HepG2 (cell line): ENCODE data around the gene RHEBL1. TPM values are rescaled to one million over a fixed set of nuclear protein-coding genes. Genes with fewer than 3 reads are reported as not detected.

Experiments used
- CCAR2 ChIP-seq: fragments of 200-400 bp; formaldehyde crosslinking; optimal IDR thresholded peaks from 2 replicates; pipeline ENCODE3; 2018; ENCODE audit warnings: low read depth, mild to moderate bottlenecking, low read length, moderate library complexity
- FOXO1 ChIP-seq: sonication (generic); formaldehyde crosslinking; IDR thresholded peaks from 2 replicates; pipeline ENCODE4 v1.4.0; 2020; ENCODE audit warnings: missing genetic modification reagents
- GABPB1 ChIP-seq: IDR thresholded peaks from 2 replicates; pipeline ENCODE4 v1.6.1; 2016; ENCODE audit warnings: mild to moderate bottlenecking, missing genetic modification reagents, moderate library complexity, missing compliant biosample characterization
- HMGXB3 ChIP-seq: sonication (generic); formaldehyde crosslinking; IDR thresholded peaks from 2 replicates; pipeline ENCODE4 v1.4.0; 2020; ENCODE audit warnings: missing genetic modification reagents, borderline replicate concordance
- IRF9 ChIP-seq: sonication (generic); formaldehyde crosslinking; IDR thresholded peaks from 2 replicates; pipeline ENCODE4 v1.8.0; 2022; ENCODE audit warnings: missing genetic modification reagents, mild to moderate bottlenecking, borderline replicate concordance
- JUNB ChIP-seq: sonication (generic); formaldehyde crosslinking; IDR thresholded peaks from 2 replicates; pipeline ENCODE4 v1.8.0; 2022; ENCODE audit warnings: missing genetic modification reagents, mild to moderate bottlenecking, borderline replicate concordance
- KLF15 ChIP-seq: sonication (generic); formaldehyde crosslinking; IDR thresholded peaks from 2 replicates; pipeline ENCODE4 v1.8.1; 2023; ENCODE audit warnings: borderline replicate concordance, mild to moderate bottlenecking, inconsistent platforms, missing genetic modification reagents, mixed read lengths
- MAFK ChIP-seq, 2 experiments: IDR thresholded peaks in 1 of 2; conservative IDR thresholded peaks in 1 of 2; 2 replicates each; pipeline ENCODE4 v1.6.1; 2011; ENCODE audit warnings: improper control_type of control experiment in 2 of 2, low read length in 2 of 2
- MATR3 ChIP-seq: sonication (generic); formaldehyde crosslinking; IDR thresholded peaks from 2 replicates; pipeline ENCODE4 v1.4.0; 2020; ENCODE audit warnings: missing genetic modification reagents
- MBD4 ChIP-seq: IDR thresholded peaks from 2 replicates; pipeline ENCODE4 v1.6.1; 2012; ENCODE audit warnings: low read length, inconsistent platforms, borderline replicate concordance
- MIER2 ChIP-seq: IDR thresholded peaks from 2 replicates; pipeline ENCODE4 v1.6.1; 2016; ENCODE audit warnings: missing biosample characterization, missing genetic modification reagents
- PAWR ChIP-seq: sonication (generic); formaldehyde crosslinking; IDR thresholded peaks from 2 replicates; pipeline ENCODE4 v1.4.0; 2020; ENCODE audit warnings: missing genetic modification reagents, mild to moderate bottlenecking, borderline replicate concordance
- PBX2 ChIP-seq: IDR thresholded peaks from 2 replicates; pipeline ENCODE4 v1.6.1; 2016; ENCODE audit warnings: control low read depth
- SAFB2 ChIP-seq: sonication (generic); formaldehyde crosslinking; IDR thresholded peaks from 2 replicates; pipeline ENCODE4 v1.5.1; 2020; ENCODE audit warnings: missing genetic modification reagents, low read depth, mild to moderate bottlenecking, borderline replicate concordance
- SCMH1 ChIP-seq: sonication (generic); formaldehyde crosslinking; IDR thresholded peaks from 2 replicates; pipeline ENCODE4 v1.9.0; 2021; ENCODE audit warnings: missing genetic modification reagents, mild to moderate bottlenecking, borderline replicate concordance
- SOX5 ChIP-seq: IDR thresholded peaks from 2 replicates; pipeline ENCODE4 v1.6.1; 2016; ENCODE audit warnings: borderline replicate concordance
- ZKSCAN5 ChIP-seq: sonication (generic); formaldehyde crosslinking; IDR thresholded peaks from 2 replicates; pipeline ENCODE4 v1.5.1; 2020; ENCODE audit warnings: mild to moderate bottlenecking, missing genetic modification reagents
- ZNF317 ChIP-seq: sonication (generic); formaldehyde crosslinking; IDR thresholded peaks from 2 replicates; pipeline ENCODE4 v1.5.0; 2020; ENCODE audit warnings: mild to moderate bottlenecking, missing genetic modification reagents
- ZNF33B ChIP-seq: sonication (generic); formaldehyde crosslinking; IDR thresholded peaks from 2 replicates; pipeline ENCODE4 v1.5.1; 2020; ENCODE audit warnings: mild to moderate bottlenecking, missing genetic modification reagents
- ZNF737 ChIP-seq: sonication (generic); formaldehyde crosslinking; IDR thresholded peaks from 2 replicates; pipeline ENCODE4 v1.5.0; 2020; ENCODE audit warnings: missing genetic modification reagents, mild to moderate bottlenecking, borderline replicate concordance
- ZNF775 ChIP-seq: sonication (generic); formaldehyde crosslinking; IDR thresholded peaks from 2 replicates; pipeline ENCODE4 v1.4.0; 2020; ENCODE audit warnings: missing genetic modification reagents, mild to moderate bottlenecking, moderate library complexity, borderline replicate concordance
- ZSCAN22 ChIP-seq: sonication (generic); formaldehyde crosslinking; IDR thresholded peaks from 2 replicates; pipeline ENCODE4 v1.4.0; 2020; ENCODE audit warnings: mild to moderate bottlenecking, missing genetic modification reagents
- ZSCAN29 ChIP-seq: sonication (generic); formaldehyde crosslinking; conservative IDR thresholded peaks from 2 replicates; pipeline ENCODE4 v1.4.0; 2020; ENCODE audit warnings: mild to moderate bottlenecking, missing genetic modification reagents
- polyA plus RNA-seq, 8 experiments: library from polyadenylated mRNA; depleted of rRNA in 3 of 8; stranded (reverse) in 7 of 8; unstranded in 1 of 8; fragments of >200 nt; fragmentation: Illumina TruSeq in 4 of 8; extraction: Trizol in 4 of 8; gene quantifications; 2 replicates each; pipeline versions ENCODE4 v1.2.1 to v1.2.3, GENCODE V29; 2011 to 2016; ENCODE audit warnings: low read depth in 4 of 8, missing spikeins in 1 of 8, mixed read lengths in 1 of 8; ENCODE audit not compliant: insufficient read depth in 1 of 8
- total RNA-seq, 5 experiments: library from RNA; depleted of rRNA; stranded (reverse); fragments of >200 nt; fragmentation: Illumina TruSeq; extraction: Trizol; gene quantifications; 2 replicates each; pipeline ENCODE4 v1.2.3, GENCODE V29; 2016; ENCODE audit warnings: low read depth in 1 of 5

Gene RHEBL1
- total and polyA plus RNA-seq, 2 of the 13 experiments (the other 11 are each of a cell fraction or from before 2014, with no cell fraction given), result 1.4 to 2.5 TPM

GRCh38 chr12:49060237-49061156 is 9.3 kb downstream of the RHEBL1 start, which contains the start of gene KMT2D (continued):
- TF ChIP-seq IRF9 (CRISPR knock-in tag) (no peak; the same call in 1 of the 2 replicates), PBX2 (no peak), ZNF737 (peak; percentile 14; the same call in 1 of the 2 replicates), ZNF317 (CRISPR knock-in tag) (peak; percentile 82), MIER2 (peak; percentile 52; the same call in 1 of the 2 replicates), ZSCAN29 (CRISPR knock-in tag) (no peak; the same call in 1 of the 2 replicates), MAFK (conservative IDR thresholded peaks at IDR 0.05 in 1 of 2, IDR thresholded peaks at IDR 0.05 in 1 of 2; ENCODE audit: low read length in 2 of 2) (no peak; a peak in 1 of 4 replicates), SOX5 (CRISPR knock-in tag) (no peak), FOXO1 (CRISPR knock-in tag) (peak; percentile 37; the same call in 1 of the 2 replicates), ZNF775 (no peak), SCMH1 (CRISPR knock-in tag) (no peak), ZKSCAN5 (CRISPR knock-in tag) (peak; percentile 59; the same call in 1 of the 2 replicates), ZNF33B (CRISPR knock-in tag) (peak; percentile 44; the same call in 1 of the 2 replicates), PAWR (CRISPR knock-in tag) (no peak), JUNB (CRISPR knock-in tag) (peak; percentile 23; the same call in 1 of the 2 replicates), KLF15 (CRISPR knock-in tag) (0 out of 2 replicates have a peak, but pooled peaks have one; percentile 20), MBD4 (no peak), ZSCAN22 (CRISPR knock-in tag) (0 out of 2 replicates have a peak, but pooled peaks have one; percentile 54), MATR3 (CRISPR knock-in tag) (no peak), HMGXB3 (CRISPR knock-in tag) (peak; percentile 71; the same call in 1 of the 2 replicates), GABPB1 (peak; percentile 92), SAFB2 (CRISPR knock-in tag) (peak; percentile 77; the same call in 1 of the 2 replicates), CCAR2 (peak; percentile 69)
